ENCODE measurements around the gene MACROD1. TPM values are rescaled to one million over a fixed set of nuclear protein-coding genes. Genes with fewer than 3 reads are reported as not detected.

MACROD1 gene
- total and polyA plus RNA-seq, 9 of the 15 experiments (the other 6 are each of a cell fraction or from before 2014, with no cell fraction given), result 1.1 to 60.0 (median 26.4) TPM

DNA sequence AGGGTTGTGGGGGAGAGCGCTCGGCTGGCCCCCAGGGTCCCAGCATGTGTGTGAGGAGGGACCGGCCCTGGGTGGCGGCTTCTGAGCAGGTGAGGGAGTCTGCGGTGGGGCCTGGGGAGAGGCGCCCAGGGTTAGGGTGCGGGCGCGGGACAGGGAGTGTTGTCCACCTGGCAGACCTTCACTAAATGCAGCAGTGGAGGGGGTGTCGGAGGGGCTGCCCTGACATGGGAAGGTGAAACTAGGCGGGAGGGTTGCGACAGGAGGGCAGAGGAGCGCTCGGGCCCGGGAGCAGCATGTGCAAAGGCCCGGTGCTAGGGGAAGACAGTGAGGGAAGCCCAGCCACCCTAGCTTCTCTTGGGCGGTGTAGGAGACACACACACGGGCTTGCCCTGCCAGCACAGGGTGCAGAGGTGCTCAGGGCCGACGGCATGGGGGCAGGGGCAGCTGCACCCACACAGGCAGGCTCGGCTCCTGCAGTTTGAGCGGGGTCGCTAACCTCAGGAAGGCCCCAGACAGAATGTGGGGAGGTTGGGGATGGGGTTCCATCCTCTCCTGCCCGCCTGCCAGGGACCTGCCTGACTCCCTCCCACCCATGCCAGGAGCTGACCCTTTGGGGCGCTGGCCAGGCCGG lies 157.5 kb downstream of the MACROD1 start:
- POLR2A ChIA-PET, result interaction anchor here (0.5 to 1.5 kb wide), 6 partner anchors 10 to 441 kb away, joined by 3 to 7 read pairs (median 3); no protein-coding TSS in a partner anchor
- no peak overlapping the region for H3K4me3 ChIP-seq
- no peaks in the 10 kb centered on the region; the same call in 1 of the 2 replicates for H3K9me3 ChIP-seq (replicated peaks; ENCODE audit: control insufficient read depth, insufficient read depth, low read depth, low read length)
- no peak for FAIRE-seq
- peaks cover 16 to 55% of the 10 kb centered on the region in 2 experiments for H3K4me1 ChIP-seq (replicated peaks in 1 of 2; ENCODE audit: control insufficient read depth in 2 of 2, insufficient read depth in 2 of 2, low read length in 2 of 2)
- no peak for DNase-seq (ENCODE audit: extremely low read depth in 1 of 4, low spot score in 3 of 4)
- 56% methylated on average over 19 of the region's 26 CpGs for WGBS (ENCODE audit: insufficient coverage, low coverage, missing lambda C conversion rate)
- no TSS peak for BruUV-seq (replicated peaks)
- no peak overlapping the region for H3K27ac ChIP-seq (ENCODE audit: extremely low read depth, low read depth, low read length)
- H3K9me1 ChIP-seq (ENCODE audit: control insufficient read depth, insufficient read depth, low read length), result peaks cover 16% of the 10 kb centered on the region
- H3K27me3 ChIP-seq (ENCODE audit: control insufficient read depth in 2 of 2, insufficient read depth in 2 of 2, low read length in 2 of 2), result no peaks in the 10 kb centered on the region
- in situ Hi-C loops (cut with MboI) (no loop called here), intact Hi-C loops (cut with micrococcal nuclease) (loop anchor here (10.0 kb wide), 2 partner anchors 86 to 136 kb away; no protein-coding TSS in a partner anchor)
- peak overlapping the region in 1 of 2 experiments; percentile 53; a peak in 2 of 4 replicates for H3K9ac ChIP-seq (ENCODE audit: insufficient read depth in 1 of 2, low read depth in 2 of 2, low read length in 2 of 2)
- CTCF ChIA-PET (ENCODE audit: low intra/inter-chr PET ratio), result no interaction called here
- no peaks in the 10 kb centered on the region for H3K79me2 ChIP-seq (ENCODE audit: control insufficient read depth, insufficient read depth, low read length)
- no peak for ATAC-seq
- TF ChIP-seq ARHGAP35 (IDR thresholded peaks at IDR 0.05; ENCODE audit: partially characterized antibody), result peak; percentile 47
- TF ChIP-seq CBX1 (IDR thresholded peaks at IDR 0.05; ENCODE audit: low read depth), result 0 out of 2 replicates have a peak, but pooled peaks have one; percentile 24
- no peak for TF ChIP-seq ZNF184 (CRISPR knock-in tag; IDR thresholded peaks at IDR 0.05)
- TF ChIP-seq RBM22 (IDR thresholded peaks at IDR 0.05; ENCODE audit: low read depth, low read length, poor library complexity, severe bottlenecking), result peak; percentile 43
- TF ChIP-seq, protein P1, sequence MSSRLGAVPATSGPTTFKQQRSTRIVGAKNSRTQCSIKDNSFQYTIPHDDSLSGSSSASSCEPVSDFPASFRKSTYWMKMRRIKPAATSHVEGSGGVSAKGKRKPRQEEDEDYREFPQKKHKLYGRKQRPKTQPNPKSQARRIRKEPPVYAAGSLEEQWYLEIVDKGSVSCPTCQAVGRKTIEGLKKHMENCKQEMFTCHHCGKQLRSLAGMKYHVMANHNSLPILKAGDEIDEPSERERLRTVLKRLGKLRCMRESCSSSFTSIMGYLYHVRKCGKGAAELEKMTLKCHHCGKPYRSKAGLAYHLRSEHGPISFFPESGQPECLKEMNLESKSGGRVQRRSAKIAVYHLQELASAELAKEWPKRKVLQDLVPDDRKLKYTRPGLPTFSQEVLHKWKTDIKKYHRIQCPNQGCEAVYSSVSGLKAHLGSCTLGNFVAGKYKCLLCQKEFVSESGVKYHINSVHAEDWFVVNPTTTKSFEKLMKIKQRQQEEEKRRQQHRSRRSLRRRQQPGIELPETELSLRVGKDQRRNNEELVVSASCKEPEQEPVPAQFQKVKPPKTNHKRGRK (tag; IDR thresholded peaks at IDR 0.05), result peak; percentile 5; the same call in 1 of the 2 replicates
- TF ChIP-seq HOXB6 (CRISPR knock-in tag; IDR thresholded peaks at IDR 0.05; ENCODE audit: borderline replicate concordance), result no peak
- TF ChIP-seq NFATC3 (IDR thresholded peaks at IDR 0.05), result no peak
- TF ChIP-seq, protein P2, sequence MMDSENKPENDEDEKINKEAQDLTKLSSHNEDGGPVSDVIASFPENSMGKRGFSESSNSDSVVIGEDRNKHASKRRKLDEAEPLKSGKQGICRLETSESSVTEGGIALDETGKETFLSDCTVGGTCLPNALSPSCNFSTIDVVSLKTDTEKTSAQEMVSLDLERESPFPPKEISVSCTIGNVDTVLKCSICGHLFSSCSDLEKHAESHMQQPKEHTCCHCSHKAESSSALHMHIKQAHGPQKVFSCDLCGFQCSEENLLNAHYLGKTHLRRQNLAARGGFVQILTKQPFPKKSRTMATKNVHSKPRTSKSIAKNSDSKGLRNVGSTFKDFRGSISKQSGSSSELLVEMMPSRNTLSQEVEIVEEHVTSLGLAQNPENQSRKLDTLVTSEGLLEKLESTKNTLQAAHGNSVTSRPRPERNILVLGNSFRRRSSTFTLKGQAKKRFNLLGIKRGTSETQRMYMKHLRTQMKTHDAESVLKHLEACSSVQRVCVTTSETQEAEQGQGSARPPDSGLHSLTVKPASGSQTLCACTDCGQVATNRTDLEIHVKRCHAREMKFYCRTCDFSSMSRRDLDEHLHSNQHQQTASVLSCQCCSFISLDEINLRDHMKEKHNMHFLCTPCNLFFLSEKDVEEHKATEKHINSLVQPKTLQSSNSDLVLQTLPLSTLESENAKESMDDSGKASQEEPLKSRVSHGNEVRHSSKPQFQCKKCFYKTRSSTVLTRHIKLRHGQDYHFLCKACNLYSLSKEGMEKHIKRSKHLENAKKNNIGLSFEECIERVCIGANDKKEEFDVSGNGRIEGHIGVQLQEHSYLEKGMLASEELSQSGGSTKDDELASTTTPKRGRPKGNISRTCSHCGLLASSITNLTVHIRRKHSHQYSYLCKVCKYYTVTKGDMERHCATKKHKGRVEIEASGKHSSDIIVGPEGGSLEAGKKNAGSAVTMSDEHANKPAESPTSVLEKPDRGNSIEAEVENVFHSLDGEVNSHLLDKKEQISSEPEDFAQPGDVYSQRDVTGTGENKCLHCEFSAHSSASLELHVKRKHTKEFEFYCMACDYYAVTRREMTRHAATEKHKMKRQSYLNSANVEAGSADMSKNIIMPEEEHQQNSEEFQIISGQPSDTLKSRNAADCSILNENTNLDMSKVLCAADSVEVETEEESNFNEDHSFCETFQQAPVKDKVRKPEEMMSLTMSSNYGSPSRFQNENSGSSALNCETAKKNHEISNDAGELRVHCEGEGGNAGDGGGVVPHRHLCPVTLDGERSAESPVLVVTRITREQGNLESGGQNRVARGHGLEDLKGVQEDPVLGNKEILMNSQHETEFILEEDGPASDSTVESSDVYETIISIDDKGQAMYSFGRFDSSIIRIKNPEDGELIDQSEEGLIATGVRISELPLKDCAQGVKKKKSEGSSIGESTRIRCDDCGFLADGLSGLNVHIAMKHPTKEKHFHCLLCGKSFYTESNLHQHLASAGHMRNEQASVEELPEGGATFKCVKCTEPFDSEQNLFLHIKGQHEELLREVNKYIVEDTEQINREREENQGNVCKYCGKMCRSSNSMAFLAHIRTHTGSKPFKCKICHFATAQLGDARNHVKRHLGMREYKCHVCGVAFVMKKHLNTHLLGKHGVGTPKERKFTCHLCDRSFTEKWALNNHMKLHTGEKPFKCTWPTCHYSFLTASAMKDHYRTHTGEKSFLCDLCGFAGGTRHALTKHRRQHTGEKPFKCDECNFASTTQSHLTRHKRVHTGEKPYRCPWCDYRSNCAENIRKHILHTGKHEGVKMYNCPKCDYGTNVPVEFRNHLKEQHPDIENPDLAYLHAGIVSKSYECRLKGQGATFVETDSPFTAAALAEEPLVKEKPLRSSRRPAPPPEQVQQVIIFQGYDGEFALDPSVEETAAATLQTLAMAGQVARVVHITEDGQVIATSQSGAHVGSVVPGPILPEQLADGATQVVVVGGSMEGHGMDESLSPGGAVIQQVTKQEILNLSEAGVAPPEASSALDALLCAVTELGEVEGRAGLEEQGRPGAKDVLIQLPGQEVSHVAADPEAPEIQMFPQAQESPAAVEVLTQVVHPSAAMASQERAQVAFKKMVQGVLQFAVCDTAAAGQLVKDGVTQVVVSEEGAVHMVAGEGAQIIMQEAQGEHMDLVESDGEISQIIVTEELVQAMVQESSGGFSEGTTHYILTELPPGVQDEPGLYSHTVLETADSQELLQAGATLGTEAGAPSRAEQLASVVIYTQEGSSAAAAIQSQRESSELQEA (IDR thresholded peaks at IDR 0.05; ENCODE audit: low read depth), result no peak
- no peak for TF ChIP-seq TEAD4 (IDR thresholded peaks at IDR 0.05; ENCODE audit: low read length)
- TF ChIP-seq TEAD4 (CRISPR knock-in tag; IDR thresholded peaks at IDR 0.05; ENCODE audit: borderline replicate concordance), result no peak
- peak; percentile 27 for TF ChIP-seq PCBP1 (IDR thresholded peaks at IDR 0.05; ENCODE audit: low read depth, low read length, poor library complexity, severe bottlenecking)
- peaks cover 50% of the 10 kb centered on the region for H4K20me1 ChIP-seq (replicated peaks; ENCODE audit: control insufficient read depth, insufficient read depth, low read length)
- no peak overlapping the region for H3K4me2 ChIP-seq (ENCODE audit: insufficient read depth, low read length)
- H3K36me3 ChIP-seq (ENCODE audit: control insufficient read depth, insufficient read depth, low read length), result no peaks in the 10 kb centered on the region; the same call in 2 of the 3 replicates
- H2AFZ ChIP-seq (ENCODE audit: low read depth, low read length), result no peak overlapping the region
